GM19452 (cell line): ENCODE measurements around the gene LCOR.

Source experiments
- ATAC-seq: cut with Tn5 transposase; IDR thresholded peaks from one replicate; pipeline ENCODE4 v1.9.1; 2021; ENCODE audit not compliant: unreplicated experiment

Gene LCOR

GRCh38 chr10:96984541-96985131, 152.5 kb downstream of the LCOR start:
- no peak for ATAC-seq

- ATAC-seq: no peak
These were observed 154.2 kb downstream of the LCOR start for GRCh38 chr10:96986200-96986856.

GRCh38 chr10:96987141-96987841, 155.2 kb downstream of the LCOR start:
- no peak for ATAC-seq

GRCh38 chr10:96987842-96988175, 155.7 kb downstream of the LCOR start:
- ATAC-seq: no peak

- no peak for ATAC-seq
These were observed 156.3 kb downstream of the LCOR start for GRCh38 chr10:96988426-96988825.

GRCh38 chr10:96991313-96991841, 159.3 kb downstream of the LCOR start:
- no peak for ATAC-seq

GRCh38 chr10:96992721-96993120, 160.6 kb downstream of the LCOR start:
- peak; percentile 72 for ATAC-seq

- ATAC-seq: no peak
These were observed 163.8 kb downstream of the LCOR start for GRCh38 chr10:96995851-96996250.

GRCh38 chr10:96996275-96996965, 164.3 kb downstream of the LCOR start:
- no peak for ATAC-seq

- no peak for ATAC-seq
These were observed 166.3 kb downstream of the LCOR start for GRCh38 chr10:96998329-96998888.

- ATAC-seq: no peak
These were observed 167.2 kb downstream of the LCOR start for GRCh38 chr10:96999337-96999736.

GRCh38 chr10:96999987-97000386, 167.9 kb downstream of the LCOR start:
- no peak for ATAC-seq

- ATAC-seq: no peak
These were observed 168.5 kb downstream of the LCOR start for GRCh38 chr10:97000487-97001182.

GRCh38 chr10:97001183-97001991, 169.3 kb downstream of the LCOR start:
- ATAC-seq: no peak

- ATAC-seq: no peak
These were observed 170.6 kb downstream of the LCOR start for GRCh38 chr10:97002670-97003069.

GRCh38 chr10:97003151-97003803, 171.2 kb downstream of the LCOR start:
- no peak for ATAC-seq

- no peak for ATAC-seq
These were observed 171.7 kb downstream of the LCOR start for GRCh38 chr10:97003804-97004201.

GRCh38 chr10:97004591-97004990, 172.5 kb downstream of the LCOR start:
- no peak for ATAC-seq

GRCh38 chr10:97005349-97005748, 173.3 kb downstream of the LCOR start:
- no peak for ATAC-seq
